A673 (cell line): ENCODE measurements around the gene TLCD4. TPM values are rescaled to one million over a fixed set of nuclear protein-coding genes. Genes with fewer than 3 reads are reported as not detected.

Source experiments
- Bru-seq: library from RNA; stranded (reverse); fragments of 400-500 nt; gene quantifications from one replicate; lab custom pipeline; 2021; lab: Mats Ljungman, UMichigan
- BruChase-seq, 2 experiments: library from RNA; stranded (reverse); fragments of 400-500 nt; gene quantifications; one replicate each; lab custom pipeline; 2021; lab: Mats Ljungman, UMichigan
- BruUV-seq: library from RNA; stranded (reverse); fragments of 400-500 nt; replicated peaks from 2 replicates; lab custom pipeline; 2021; lab: Mats Ljungman, UMichigan
- CTCF ChIA-PET: fragments of 300-600 bp; sonication (Branson Sonifier 250); formaldehyde crosslinking; loops from one replicate; lab custom pipeline; 2022; ENCODE audit warnings: antibody characterized with exemption; lab: Charles Lee
- POLR2A ChIA-PET: fragments of 300-600 bp; sonication (Branson Sonifier 250); formaldehyde crosslinking; loops from one replicate; lab custom pipeline; 2022; ENCODE audit warnings: antibody characterized with exemption; ENCODE audit not compliant: low non-redundant PET; lab: Charles Lee
- DNase-seq: peaks from one replicate; pipeline ENCODE4 v3.0.0-alpha.2; 2015; ENCODE audit warnings: low spot score
- H3K27ac ChIP-seq: fragments of 200-600 bp; sonication (generic); 2 replicates; pipeline ENCODE4 v1.5.1; 2016; ENCODE audit warnings: mixed run types, low read depth, mild to moderate bottlenecking, mixed read lengths, antibody characterized with exemption, low read length; ENCODE audit not compliant: poor library complexity, severe bottlenecking
- H3K27me3 ChIP-seq: fragments of 200-600 bp; sonication (generic); replicated peaks from 2 replicates; pipeline ENCODE4 v1.6.1; 2017; ENCODE audit warnings: mixed run types, low read depth, mild to moderate bottlenecking, mixed read lengths, antibody characterized with exemption, low read length; ENCODE audit not compliant: insufficient read depth, poor library complexity
- H3K36me3 ChIP-seq: fragments of 200-600 bp; sonication (generic); 2 replicates; pipeline ENCODE4 v1.6.1; 2016; ENCODE audit warnings: mixed run types, mild to moderate bottlenecking, mixed read lengths, antibody characterized with exemption, low read length; ENCODE audit not compliant: insufficient read depth, poor library complexity, severe bottlenecking
- H3K4me1 ChIP-seq: fragments of 200-600 bp; sonication (generic); 2 replicates; pipeline ENCODE4 v1.6.1; 2017; ENCODE audit warnings: mixed run types, mild to moderate bottlenecking, mixed read lengths, antibody characterized with exemption, low read length; ENCODE audit not compliant: insufficient read depth, poor library complexity, severe bottlenecking
- H3K4me3 ChIP-seq: fragments of 200-600 bp; sonication (generic); 2 replicates; pipeline ENCODE4 v1.5.1; 2016; ENCODE audit warnings: low read depth, mixed run types, mild to moderate bottlenecking, mixed read lengths, low read length; ENCODE audit not compliant: poor library complexity, severe bottlenecking
- H3K9me3 ChIP-seq: fragments of 200-600 bp; sonication (generic); 2 replicates; pipeline ENCODE4 v1.6.1; 2016; ENCODE audit warnings: mixed run types, low read depth, mild to moderate bottlenecking, mixed read lengths, antibody characterized with exemption, low read length; ENCODE audit not compliant: poor library complexity, severe bottlenecking
- EZH2 ChIP-seq: fragments of 200-600 bp; sonication (generic); IDR thresholded peaks from 2 replicates; pipeline ENCODE4 v1.6.1; 2017; ENCODE audit warnings: borderline replicate concordance, low read depth, mild to moderate bottlenecking, mixed read lengths, antibody characterized with exemption, low read length; ENCODE audit not compliant: poor library complexity, severe bottlenecking
- intact Hi-C: fragments of 100-400 bp; cut with micrococcal nuclease; formaldehyde crosslinking; loops from one replicate; pipeline ENCODE4 v1.10.0; 2022; ENCODE audit not compliant: unreplicated experiment
- long read RNA-seq: library from polyadenylated mRNA; stranded (forward); transcript quantifications from one replicate; pipeline ENCODE4 v2.0.0, GENCODE V29; 2022
- total RNA-seq: library from RNA; stranded (reverse); gene quantifications from 2 replicates; pipeline ENCODE4 v1.2.3, GENCODE V29; 2021
- TF ChIP-seq, protein P1 (sequence below): fragments of 300-800, 200-600 bp; sonication (generic); conservative IDR thresholded peaks from 2 replicates; pipeline ENCODE4 v1.5.1; 2017; ENCODE audit warnings: low read depth, mild to moderate bottlenecking, antibody characterized with exemption, low read length, moderate library complexity, mixed read lengths

Gene TLCD4, protein sequence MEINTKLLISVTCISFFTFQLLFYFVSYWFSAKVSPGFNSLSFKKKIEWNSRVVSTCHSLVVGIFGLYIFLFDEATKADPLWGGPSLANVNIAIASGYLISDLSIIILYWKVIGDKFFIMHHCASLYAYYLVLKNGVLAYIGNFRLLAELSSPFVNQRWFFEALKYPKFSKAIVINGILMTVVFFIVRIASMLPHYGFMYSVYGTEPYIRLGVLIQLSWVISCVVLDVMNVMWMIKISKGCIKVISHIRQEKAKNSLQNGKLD
- 0.11 TPM in 1 of 2 replicates, not detected in the other for total RNA-seq
- percentile 20 among the genes with signal in this experiment for Bru-seq, nascent RNA
- BruChase-seq, experiment 1, labeled RNA remaining after a 2-hour chase, result percentile 25 among the genes with signal in this experiment
- BruChase-seq, experiment 2, labeled RNA remaining after a 6-hour chase, result percentile 34 among the genes with signal in this experiment
- long read RNA-seq, result 0 reads

DNA sequence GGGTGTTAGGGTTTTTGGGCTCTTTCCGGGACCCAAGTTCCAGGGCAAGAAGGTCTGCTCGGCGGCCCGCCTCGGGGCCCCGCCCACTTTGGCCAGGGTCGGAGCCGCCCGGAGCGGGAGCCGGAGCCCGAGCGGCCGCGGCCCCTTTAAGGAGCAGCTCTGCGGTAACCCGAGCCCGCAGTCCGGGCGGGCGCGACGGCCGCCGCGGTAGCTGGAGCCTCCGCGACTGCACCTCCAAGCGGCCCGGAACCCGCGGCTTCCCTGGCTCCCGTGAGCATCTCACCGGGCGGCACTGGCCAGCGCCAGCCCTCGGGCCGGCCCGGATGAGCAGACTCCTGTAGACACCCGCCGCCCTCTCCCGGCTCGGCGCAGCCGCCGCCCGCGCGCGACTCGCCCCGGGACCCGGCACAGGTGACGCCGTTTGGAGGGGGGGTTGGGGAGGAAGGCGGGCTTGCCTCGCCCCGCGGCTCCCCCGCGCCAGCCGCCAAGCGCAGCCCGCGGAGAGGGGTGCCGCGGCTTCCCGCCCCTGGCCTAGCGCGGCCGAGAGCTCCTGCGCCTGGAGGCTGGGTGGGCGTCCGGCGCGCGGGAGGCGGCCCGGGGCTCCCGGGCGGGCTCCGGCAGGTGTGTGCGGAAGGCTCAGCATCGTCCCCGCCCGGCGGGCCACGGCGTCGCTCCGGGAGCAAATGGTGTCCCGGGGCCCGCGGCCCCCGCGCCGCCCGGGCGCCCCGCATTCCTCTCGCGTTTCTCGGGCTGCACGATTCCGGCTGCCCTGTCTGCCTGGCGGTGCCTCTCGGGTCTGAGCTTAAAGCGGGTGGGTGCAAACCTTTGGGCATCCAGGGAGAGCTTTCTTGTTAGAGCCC is at the start of gene TLCD4:
TLCD4 (plus strand) TSS at position 149 of the 860 bp plus-strand sequence. CDS start 26,547 bp downstream, outside the sequence.
- H3K4me1 ChIP-seq, result peaks cover 6% of the 10 kb centered on the region
- no peaks in the 10 kb centered on the region for H3K9me3 ChIP-seq
- DNase-seq, result peak; percentile 18
- peak within 1 kb of the TSS; percentile 63 for H3K4me3 ChIP-seq
- peaks cover 48% of the 10 kb centered on the region for H3K27me3 ChIP-seq
- ChIA-PET POLR2A (interaction anchor here (0.6 kb wide), 1 partner anchor 152 kb away, joined by 3 read pairs; no protein-coding TSS in a partner anchor), CTCF (interaction anchor here (0.6 to 1.0 kb wide), 4 partner anchors 33 to 284 kb away, joined by 5 to 9 read pairs (median 6); partner anchors contain the start of gene RWDD3)
- no peak within 1 kb of the TSS for H3K27ac ChIP-seq
- TF ChIP-seq, protein P1, sequence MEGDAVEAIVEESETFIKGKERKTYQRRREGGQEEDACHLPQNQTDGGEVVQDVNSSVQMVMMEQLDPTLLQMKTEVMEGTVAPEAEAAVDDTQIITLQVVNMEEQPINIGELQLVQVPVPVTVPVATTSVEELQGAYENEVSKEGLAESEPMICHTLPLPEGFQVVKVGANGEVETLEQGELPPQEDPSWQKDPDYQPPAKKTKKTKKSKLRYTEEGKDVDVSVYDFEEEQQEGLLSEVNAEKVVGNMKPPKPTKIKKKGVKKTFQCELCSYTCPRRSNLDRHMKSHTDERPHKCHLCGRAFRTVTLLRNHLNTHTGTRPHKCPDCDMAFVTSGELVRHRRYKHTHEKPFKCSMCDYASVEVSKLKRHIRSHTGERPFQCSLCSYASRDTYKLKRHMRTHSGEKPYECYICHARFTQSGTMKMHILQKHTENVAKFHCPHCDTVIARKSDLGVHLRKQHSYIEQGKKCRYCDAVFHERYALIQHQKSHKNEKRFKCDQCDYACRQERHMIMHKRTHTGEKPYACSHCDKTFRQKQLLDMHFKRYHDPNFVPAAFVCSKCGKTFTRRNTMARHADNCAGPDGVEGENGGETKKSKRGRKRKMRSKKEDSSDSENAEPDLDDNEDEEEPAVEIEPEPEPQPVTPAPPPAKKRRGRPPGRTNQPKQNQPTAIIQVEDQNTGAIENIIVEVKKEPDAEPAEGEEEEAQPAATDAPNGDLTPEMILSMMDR, result no peak
- no peak for TF ChIP-seq EZH2
- intact Hi-C loops, result loop anchor here (10.0 kb wide), 1 partner anchor 117 kb away; the partner anchor contains the start of gene RWDD3
- BruUV-seq, result no TSS peak
- H3K36me3 ChIP-seq, result no peaks in the 10 kb centered on the region

DNA sequence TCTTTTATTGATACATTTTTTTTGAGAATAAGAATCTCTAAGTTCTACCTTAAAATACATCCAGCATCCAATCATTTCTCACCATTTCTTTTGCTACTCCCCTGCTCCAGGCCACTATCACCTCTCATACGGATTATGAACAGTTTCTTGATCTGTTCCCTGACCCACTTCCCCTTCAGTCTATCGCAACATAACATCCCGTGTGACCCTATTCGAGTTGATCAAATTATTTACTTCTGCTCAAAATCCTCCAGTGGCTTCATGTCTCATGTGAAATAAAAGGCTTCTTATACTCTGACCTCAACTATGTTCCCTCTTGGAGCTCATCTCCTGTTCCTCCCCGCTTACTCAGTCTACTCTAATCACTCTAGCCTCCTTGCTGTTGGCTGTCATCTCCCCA is 49.6 kb upstream of the TLCD4 start:
- no TSS peak for BruUV-seq
- Histone ChIP-seq H3K9me3 (no peaks in the 10 kb centered on the region), H3K4me1 (no peaks in the 10 kb centered on the region), H3K36me3 (no peaks in the 10 kb centered on the region), H3K4me3 (no peak overlapping the region), H3K27ac (no peak overlapping the region), H3K27me3 (no peaks in the 10 kb centered on the region)
- intact Hi-C loops, result no loop called here
- POLR2A ChIA-PET, result no interaction called here
- no peak for TF ChIP-seq EZH2
- TF ChIP-seq, protein P1, result no peak
- no peak for DNase-seq
- CTCF ChIA-PET, result interaction anchor here (0.5 kb wide), 1 partner anchor 9 kb away, joined by 3 read pairs; no protein-coding TSS in a partner anchor

DNA sequence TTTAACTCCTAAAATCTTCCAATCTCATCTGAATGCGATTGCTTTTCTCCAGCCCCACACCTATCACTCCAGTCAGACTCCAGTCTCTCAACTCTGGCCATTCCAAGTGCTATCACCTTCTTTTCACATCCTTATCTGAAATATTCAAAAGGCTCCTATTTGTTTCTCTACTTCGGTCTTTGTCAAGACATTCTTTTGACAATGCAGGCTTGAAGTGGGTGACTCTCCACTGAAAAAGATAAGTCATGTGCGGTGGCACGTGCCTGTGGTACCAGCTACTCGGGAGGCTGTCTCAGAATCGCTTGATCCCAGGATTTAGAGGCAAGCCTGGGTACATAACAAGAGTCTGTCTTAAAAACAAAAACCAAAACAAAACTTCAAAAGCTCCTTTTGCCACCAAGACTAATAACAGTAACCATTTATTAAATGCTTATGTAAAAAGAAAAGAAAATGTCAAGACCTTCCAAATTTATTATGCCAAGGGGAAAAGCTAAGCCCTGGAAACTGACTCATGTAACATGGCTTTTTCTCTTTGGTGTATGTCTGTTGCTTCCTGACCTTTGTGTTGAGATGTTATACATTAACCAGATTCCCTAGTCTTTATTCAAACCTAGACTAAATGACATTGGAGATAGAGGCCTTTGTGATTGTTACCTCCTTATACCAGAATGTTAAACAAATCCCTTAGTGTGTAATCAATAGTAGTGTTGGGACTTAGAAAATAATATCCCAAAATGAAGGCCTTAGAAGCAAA is 48.0 kb upstream of the TLCD4 start:
- no peaks in the 10 kb centered on the region for H3K4me1 ChIP-seq
- H3K36me3 ChIP-seq, result no peaks in the 10 kb centered on the region
- H3K9me3 ChIP-seq, result no peaks in the 10 kb centered on the region
- POLR2A ChIA-PET, result no interaction called here
- H3K4me3 ChIP-seq, result no peak overlapping the region
- no peak for DNase-seq
- H3K27ac ChIP-seq, result no peak overlapping the region
- no peak for TF ChIP-seq EZH2
- TF ChIP-seq, protein P1, result no peak
- no peaks in the 10 kb centered on the region for H3K27me3 ChIP-seq
- CTCF ChIA-PET, result no interaction called here
- intact Hi-C loops, result no loop called here
- BruUV-seq, result no TSS peak
